Measurements from ENCODE around the gene NDUFV2. TPM values are rescaled to one million over a fixed set of nuclear protein-coding genes. Genes with fewer than 3 reads are reported as not detected.
A peak's percentile ranks its signal among the peaks of the same experiment; 100 is the strongest.
"Not testable (repeated sequence)": the region's sequence is repeated elsewhere in the genome, so short reads cannot be mapped to it uniquely, and the experiment has no call there.

NDUFV2 gene
- total and polyA plus RNA-seq, 11 donors = 236 to 1,311 (median 440) TPM

GRCh38 chr18:9092665-9093064, 9.8 kb upstream of the NDUFV2 start:
- no peak for DNase-seq
- peak in 3 of 4 donors; percentile 13 to 32 (median 29) for ATAC-seq
- TF ChIP-seq POLR2A (IDR thresholded peaks at IDR 0.05) (no peak), CTCF (IDR thresholded peaks at IDR 0.05) (no peak)
- Histone ChIP-seq H3K4me1 (peaks cover 0 to 41% (median 2%) of the 10 kb centered on the region in 12 donors), H3K27me3 (no peaks in the 10 kb centered on the region), H3K27ac (peak overlapping the region in 4 of 12 donors; percentile 18 to 61 (median 42)), H3K36me3 (no peaks in the 10 kb centered on the region), H3K4me3 (no peak overlapping the region), H3K9me3 (no peaks in the 10 kb centered on the region)
- WGBS, 4 donors = 44 to 66% (median 52%) methylated on average over 2 of the region's 2 CpGs
- intact Hi-C loops (cut with DNase I) = no loop called here

- H3K9me3 ChIP-seq; DNase-seq; H3K4me3 ChIP-seq; intact Hi-C loops (cut with DNase I); H3K27me3 ChIP-seq; H3K36me3 ChIP-seq; ATAC-seq: not testable (repeated sequence)
- H3K27ac ChIP-seq = peak overlapping the region in 1 of 12 donors; percentile 18
- peaks cover 0 to 41% (median 2%) of the 10 kb centered on the region in 12 donors for H3K4me1 ChIP-seq
- WGBS, 4 donors = 80 to 92% (median 90%) methylated on average over 3 of the region's 3 CpGs
Observed at GRCh38 chr18:9093109-9093508, 9.4 kb upstream of the NDUFV2 start.

GRCh38 chr18:9094307-9095226, 7.9 kb upstream of the NDUFV2 start:
- H3K9me3 ChIP-seq = no peaks in the 10 kb centered on the region
- TF ChIP-seq POLR2A (IDR thresholded peaks at IDR 0.05) (no peak), CTCF (IDR thresholded peaks at IDR 0.05) (no peak)
- intact Hi-C loops (cut with DNase I) = no loop called here
- 82 to 90% (median 85%) methylated on average over 7 of the region's 7 CpGs for WGBS, 4 donors
- H3K4me1 ChIP-seq = peaks cover 0 to 41% (median 2%) of the 10 kb centered on the region in 12 donors
- H3K4me3 ChIP-seq = no peak overlapping the region
- no peak for DNase-seq
- no peaks in the 10 kb centered on the region for H3K27me3 ChIP-seq
- no peak for ATAC-seq
- no peaks in the 10 kb centered on the region for H3K36me3 ChIP-seq
- peak overlapping the region in 2 of 12 donors; percentile 62 to 78 for H3K27ac ChIP-seq

GRCh38 chr18:9095297-9096006, 7.0 kb upstream of the NDUFV2 start:
- H3K36me3 ChIP-seq = no peaks in the 10 kb centered on the region
- 39 to 49% (median 43%) methylated on average over 9 of the region's 9 CpGs for WGBS, 4 donors
- no peak for ATAC-seq
- no peaks in the 10 kb centered on the region for H3K9me3 ChIP-seq
- H3K4me3 ChIP-seq = peak overlapping the region in 1 of 12 donors; percentile 4
- no peak for TF ChIP-seq CTCF (IDR thresholded peaks at IDR 0.05)
- no peak for TF ChIP-seq POLR2A (IDR thresholded peaks at IDR 0.05)
- H3K4me1 ChIP-seq = peaks cover 0 to 40% (median 2%) of the 10 kb centered on the region in 12 donors
- intact Hi-C loops (cut with DNase I) = no loop called here
- H3K27me3 ChIP-seq = no peaks in the 10 kb centered on the region
- DNase-seq = no peak
- peak overlapping the region in 2 of 12 donors; percentile 62 to 78 for H3K27ac ChIP-seq
